Measurements from ENCODE around the gene HS6ST3.

The HS6ST3 gene

DNA sequence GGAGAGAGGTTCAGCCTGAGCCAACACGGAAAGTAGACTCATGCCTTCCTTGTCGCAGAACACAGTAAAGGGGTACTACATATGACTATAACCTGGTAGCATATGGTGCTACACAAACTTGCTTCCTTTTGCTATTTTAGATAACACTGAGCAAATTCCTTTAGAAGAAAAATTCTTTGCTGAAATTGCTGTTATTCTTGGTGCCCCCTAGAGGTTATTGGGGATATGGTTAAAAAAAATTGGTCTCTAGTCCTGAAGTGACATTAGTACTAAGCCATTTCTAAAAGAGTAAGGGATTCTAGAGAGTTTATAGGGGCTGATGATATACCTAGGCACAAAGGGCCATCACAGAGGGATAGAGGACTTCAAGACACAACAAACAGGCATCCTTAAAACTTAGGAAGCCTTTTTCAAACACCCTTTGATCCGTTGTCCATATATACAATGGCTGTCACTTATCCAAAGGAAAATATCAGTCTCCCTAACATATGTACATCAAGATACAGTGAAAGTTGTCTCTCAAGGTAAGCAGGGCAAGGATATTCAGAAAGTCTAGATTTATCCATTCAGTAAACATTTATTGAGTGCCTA is 13.9 kb upstream of the HS6ST3 start:
- H4K20me1 ChIP-seq (ENCODE audit: control insufficient read depth, insufficient read depth, low read depth, low read length), result no peaks in the 10 kb centered on the region
- no peak overlapping the region for H3K4me3 ChIP-seq (ENCODE audit: low read length)
- TF ChIP-seq, protein P1, sequence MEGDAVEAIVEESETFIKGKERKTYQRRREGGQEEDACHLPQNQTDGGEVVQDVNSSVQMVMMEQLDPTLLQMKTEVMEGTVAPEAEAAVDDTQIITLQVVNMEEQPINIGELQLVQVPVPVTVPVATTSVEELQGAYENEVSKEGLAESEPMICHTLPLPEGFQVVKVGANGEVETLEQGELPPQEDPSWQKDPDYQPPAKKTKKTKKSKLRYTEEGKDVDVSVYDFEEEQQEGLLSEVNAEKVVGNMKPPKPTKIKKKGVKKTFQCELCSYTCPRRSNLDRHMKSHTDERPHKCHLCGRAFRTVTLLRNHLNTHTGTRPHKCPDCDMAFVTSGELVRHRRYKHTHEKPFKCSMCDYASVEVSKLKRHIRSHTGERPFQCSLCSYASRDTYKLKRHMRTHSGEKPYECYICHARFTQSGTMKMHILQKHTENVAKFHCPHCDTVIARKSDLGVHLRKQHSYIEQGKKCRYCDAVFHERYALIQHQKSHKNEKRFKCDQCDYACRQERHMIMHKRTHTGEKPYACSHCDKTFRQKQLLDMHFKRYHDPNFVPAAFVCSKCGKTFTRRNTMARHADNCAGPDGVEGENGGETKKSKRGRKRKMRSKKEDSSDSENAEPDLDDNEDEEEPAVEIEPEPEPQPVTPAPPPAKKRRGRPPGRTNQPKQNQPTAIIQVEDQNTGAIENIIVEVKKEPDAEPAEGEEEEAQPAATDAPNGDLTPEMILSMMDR (IDR thresholded peaks at IDR 0.05; ENCODE audit: low read depth, low read length, poor library complexity, severe bottlenecking), result peak; percentile 81
- no peak for TF ChIP-seq EZH2phosphoT487 (IDR thresholded peaks at IDR 0.05; ENCODE audit: borderline replicate concordance, low read length)
- H3K4me1 ChIP-seq (ENCODE audit: control insufficient read depth, low read length), result no peaks in the 10 kb centered on the region
- H3K9me2 ChIP-seq (replicated peaks; ENCODE audit: control insufficient read depth, low read length), result no peaks in the 10 kb centered on the region
- H3K27ac ChIP-seq (ENCODE audit: low read depth, low read length), result no peak overlapping the region
- 0 out of 2 replicates have a peak, but pooled peaks cover 3% of the 10 kb centered on the region for H3K27me3 ChIP-seq (ENCODE audit: control insufficient read depth, low read length)
- no peaks in the 10 kb centered on the region for H3K36me3 ChIP-seq (ENCODE audit: control insufficient read depth, low read length)
- no peak overlapping the region for H3K4me2 ChIP-seq (ENCODE audit: low read length)
- no peaks in the 10 kb centered on the region for H3K79me2 ChIP-seq (ENCODE audit: control insufficient read depth, low read length)
- no peaks in the 10 kb centered on the region for H3F3A ChIP-seq (ENCODE audit: control insufficient read depth, insufficient read depth)
- no peaks in the 10 kb centered on the region for H3K9me3 ChIP-seq (ENCODE audit: control insufficient read depth, insufficient read depth, low read length)

DNA sequence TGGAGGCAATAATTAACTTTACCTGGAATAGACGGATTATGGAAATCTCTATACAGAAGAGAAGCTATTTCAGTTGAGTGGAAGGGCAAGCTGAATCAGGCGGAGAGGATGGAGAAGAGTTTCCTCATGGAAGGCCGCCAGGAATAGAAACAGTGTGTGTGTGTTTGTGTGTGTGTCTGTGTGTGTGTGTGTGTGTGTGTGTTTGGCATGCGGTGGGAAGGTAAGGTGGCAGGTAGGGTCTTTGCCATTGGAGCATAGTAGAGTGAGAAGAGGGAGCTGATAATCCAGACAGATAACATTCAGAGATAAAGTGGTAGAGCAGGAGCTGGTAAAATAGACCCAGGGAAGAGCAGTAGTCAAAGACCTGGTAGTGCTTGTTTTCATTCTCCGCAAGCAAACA is 9.2 kb upstream of the HS6ST3 start:
- Histone ChIP-seq H3K79me2 (ENCODE audit: control insufficient read depth, low read length) (no peaks in the 10 kb centered on the region), H4K20me1 (ENCODE audit: control insufficient read depth, insufficient read depth, low read depth, low read length) (no peaks in the 10 kb centered on the region), H3K9me3 (ENCODE audit: control insufficient read depth, insufficient read depth, low read length) (no peaks in the 10 kb centered on the region), H3K9me2 (replicated peaks; ENCODE audit: control insufficient read depth, low read length) (no peaks in the 10 kb centered on the region), H3K4me2 (ENCODE audit: low read length) (no peak overlapping the region), H3K27me3 (ENCODE audit: control insufficient read depth, low read length) (peaks cover 6% of the 10 kb centered on the region; the same call in 1 of the 2 replicates), H3K27ac (ENCODE audit: low read depth, low read length) (no peak overlapping the region), H3F3A (ENCODE audit: control insufficient read depth, insufficient read depth) (no peaks in the 10 kb centered on the region), H3K4me1 (ENCODE audit: control insufficient read depth, low read length) (no peaks in the 10 kb centered on the region), H3K4me3 (ENCODE audit: low read length) (no peak overlapping the region), H3K36me3 (ENCODE audit: control insufficient read depth, low read length) (no peaks in the 10 kb centered on the region)
- TF ChIP-seq, protein P1 (IDR thresholded peaks at IDR 0.05; ENCODE audit: low read depth, low read length, poor library complexity, severe bottlenecking), result no peak
- TF ChIP-seq EZH2phosphoT487 (IDR thresholded peaks at IDR 0.05; ENCODE audit: borderline replicate concordance, low read length), result no peak

DNA sequence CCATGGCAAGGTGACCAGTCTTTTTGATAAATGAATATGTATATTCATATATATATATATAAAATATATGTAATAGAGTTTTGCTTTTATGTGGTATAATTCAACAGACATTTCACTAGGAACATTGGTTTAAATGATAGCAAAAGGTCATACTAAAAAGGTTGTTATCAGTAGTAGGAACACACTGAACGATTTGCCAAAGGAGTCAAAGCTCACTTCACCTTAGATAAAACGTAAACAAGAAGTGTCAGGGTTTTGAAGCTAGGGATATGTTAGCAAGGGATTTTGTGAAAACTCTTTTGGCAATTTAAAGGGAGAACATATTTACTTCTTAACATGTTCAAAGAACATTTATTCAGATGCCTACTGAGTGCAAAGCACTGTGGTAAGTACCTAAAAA is 8.0 kb upstream of the HS6ST3 start:
- no peaks in the 10 kb centered on the region for H3K4me1 ChIP-seq (ENCODE audit: control insufficient read depth, low read length)
- no peaks in the 10 kb centered on the region for H3K9me2 ChIP-seq (replicated peaks; ENCODE audit: control insufficient read depth, low read length)
- H3F3A ChIP-seq (ENCODE audit: control insufficient read depth, insufficient read depth), result no peaks in the 10 kb centered on the region
- peaks cover 6% of the 10 kb centered on the region; the same call in 1 of the 2 replicates for H3K27me3 ChIP-seq (ENCODE audit: control insufficient read depth, low read length)
- H3K36me3 ChIP-seq (ENCODE audit: control insufficient read depth, low read length), result no peaks in the 10 kb centered on the region
- H3K27ac ChIP-seq (ENCODE audit: low read depth, low read length), result no peak overlapping the region
- TF ChIP-seq, protein P1 (IDR thresholded peaks at IDR 0.05; ENCODE audit: low read depth, low read length, poor library complexity, severe bottlenecking), result no peak
- no peaks in the 10 kb centered on the region for H3K9me3 ChIP-seq (ENCODE audit: control insufficient read depth, insufficient read depth, low read length)
- H3K4me2 ChIP-seq (ENCODE audit: low read length), result no peak overlapping the region
- no peaks in the 10 kb centered on the region for H3K79me2 ChIP-seq (ENCODE audit: control insufficient read depth, low read length)
- no peak overlapping the region for H3K4me3 ChIP-seq (ENCODE audit: low read length)
- H4K20me1 ChIP-seq (ENCODE audit: control insufficient read depth, insufficient read depth, low read depth, low read length), result no peaks in the 10 kb centered on the region

Measured in DOHH2 (cell line).